ENCODE results near the gene ATP5F1D. TPM values are rescaled to one million over a fixed set of nuclear protein-coding genes. Genes with fewer than 3 reads are reported as not detected.
"Not testable (repeated sequence)": the region's sequence is repeated elsewhere in the genome, so short reads cannot be mapped to it uniquely, and the experiment has no call there.

ATP5F1D gene
- total RNA-seq, result 10 to 100 TPM; 17.4 to 90.8 TPM
- 100 to 1,000 TPM; 198 to 219 TPM for polyA plus RNA-seq (ENCODE audit: insufficient read length in 2 of 2)
- long read RNA-seq, donor 1, transcript ATP5F1D-205 (4 exons, 1,144 nt), result minor isoform, 10 of 196 reads
- long read RNA-seq, donor 1, transcript ATP5F1D-201 (4 exons, 997 nt), result minor isoform, 51 of 196 reads
- long read RNA-seq, donor 1, transcript ATP5F1D-202 (5 exons, 704 nt), result major isoform, 124 of 196 reads
- long read RNA-seq, donor 1, partial matches to known transcripts, result 5 of 196 reads
- long read RNA-seq, donor 1, other reads (novel, unspliced or antisense), result 0 of 196 reads
- long read RNA-seq, donor 2, transcript ATP5F1D-201 (4 exons, 997 nt), result minor isoform, 28 of 96 reads
- long read RNA-seq, donor 2, transcript ATP5F1D-202 (5 exons, 704 nt), result major isoform, 61 of 96 reads
- long read RNA-seq, donor 2, partial matches to known transcripts, result 0 of 96 reads
- long read RNA-seq, donor 2, other reads (novel, unspliced or antisense), result 0 of 96 reads
- long read RNA-seq, donor 3, transcript ATP5F1D-201 (4 exons, 997 nt), result minor isoform, 28 of 142 reads
- long read RNA-seq, donor 3, transcript ATP5F1D-202 (5 exons, 704 nt), result major isoform, 107 of 142 reads
- long read RNA-seq, donor 3, partial matches to known transcripts, result 6 of 142 reads
- long read RNA-seq, donor 3, other reads (novel, unspliced or antisense), result 0 of 142 reads
- long read RNA-seq, donor 4, transcript ATP5F1D-202 (5 exons, 704 nt), result major isoform, 65 of 98 reads
- long read RNA-seq, donor 4, transcript ATP5F1D-201 (4 exons, 997 nt), result minor isoform, 24 of 98 reads
- long read RNA-seq, donor 4, partial matches to known transcripts, result 0 of 98 reads
- long read RNA-seq, donor 4, other reads (novel, unspliced or antisense), result 0 of 98 reads

GRCh38 chr19:1241417-1242095, at the start of gene ATP5F1D:
Gene ATP5F1D, plus strand, starts transcription at chr19:1241751. Its CDS starts 100 bp downstream, at chr19:1241851.
- WGBS (ENCODE audit: insufficient coverage), result under 1% methylated on average over 79 of the region's 79 CpGs
- H3K27ac ChIP-seq (ENCODE audit: low read depth, low read length), result peak within 1 kb of the TSS; percentile 67
- H3K36me3 ChIP-seq (ENCODE audit: control insufficient read depth, insufficient read depth, low read length), result peaks cover 35% of the 10 kb centered on the region
- H3K4me1 ChIP-seq (ENCODE audit: control insufficient read depth, insufficient read depth, low read length), result peaks cover 83% of the 10 kb centered on the region
- H3K4me3 ChIP-seq (ENCODE audit: low read depth, low read length), result peak within 1 kb of the TSS; percentile 60
- DNase-seq (ENCODE audit: low read depth in 4 of 6, low spot score in 6 of 6), result peak in 4 of 6 donors; percentile 85 to 98 (median 93)
- H3K9me3 ChIP-seq (ENCODE audit: control insufficient read depth, insufficient read depth, low read length), result no peaks in the 10 kb centered on the region
- H3K27me3 ChIP-seq (ENCODE audit: control insufficient read depth, insufficient read depth, low read length), result no peaks in the 10 kb centered on the region

GRCh38 chr19:1199531-1199930, 42.0 kb upstream of the ATP5F1D start:
- Histone ChIP-seq H3K27ac (ENCODE audit: low read depth, low read length) (no peak overlapping the region), H3K9me3 (ENCODE audit: control insufficient read depth, insufficient read depth, low read length) (no peaks in the 10 kb centered on the region), H3K27me3 (ENCODE audit: control insufficient read depth, insufficient read depth, low read length) (no peaks in the 10 kb centered on the region), H3K36me3 (ENCODE audit: control insufficient read depth, insufficient read depth, low read length) (no peaks in the 10 kb centered on the region), H3K4me3 (ENCODE audit: low read depth, low read length) (no peak overlapping the region), H3K4me1 (ENCODE audit: control insufficient read depth, insufficient read depth, low read length) (no peaks in the 10 kb centered on the region)
- 77% methylated on average over 10 of the region's 10 CpGs for WGBS (ENCODE audit: insufficient coverage)
- DNase-seq (ENCODE audit: low read depth in 4 of 6, low spot score in 6 of 6), result no peak

- not testable (repeated sequence) for H3K27me3 ChIP-seq (ENCODE audit: control insufficient read depth, insufficient read depth, low read length); H3K36me3 ChIP-seq (ENCODE audit: control insufficient read depth, insufficient read depth, low read length); DNase-seq (ENCODE audit: low read depth in 4 of 6, low spot score in 6 of 6); H3K4me1 ChIP-seq (ENCODE audit: control insufficient read depth, insufficient read depth, low read length); H3K4me3 ChIP-seq (ENCODE audit: low read depth, low read length); H3K27ac ChIP-seq (ENCODE audit: low read depth, low read length); H3K9me3 ChIP-seq (ENCODE audit: control insufficient read depth, insufficient read depth, low read length)
- WGBS (ENCODE audit: insufficient coverage), result 100% methylated on average over 1 of the region's 4 CpGs
These were observed 40.9 kb upstream of the ATP5F1D start for GRCh38 chr19:1200614-1201013.

GRCh38 chr19:1205114-1206099, 36.1 kb upstream of the ATP5F1D start, which contains the start of gene STK11:
Gene STK11, plus strand, starts transcription at chr19:1205778. Its CDS starts 1,136 bp downstream, at chr19:1206914.
- Histone ChIP-seq H3K36me3 (ENCODE audit: control insufficient read depth, insufficient read depth, low read length) (peaks cover 28% of the 10 kb centered on the region), H3K4me1 (ENCODE audit: control insufficient read depth, insufficient read depth, low read length) (peaks cover 47% of the 10 kb centered on the region), H3K4me3 (ENCODE audit: low read depth, low read length) (peak within 1 kb of the TSS; percentile 76), H3K27ac (ENCODE audit: low read depth, low read length) (peak within 1 kb of the TSS; percentile 54), H3K27me3 (ENCODE audit: control insufficient read depth, insufficient read depth, low read length) (no peaks in the 10 kb centered on the region), H3K9me3 (ENCODE audit: control insufficient read depth, insufficient read depth, low read length) (no peaks in the 10 kb centered on the region)
- WGBS (ENCODE audit: insufficient coverage), result 2% methylated on average over 114 of the region's 114 CpGs
- peak; percentile 86 to 99 (median 96) for DNase-seq (ENCODE audit: low read depth in 4 of 6, low spot score in 6 of 6)

GRCh38 chr19:1206150-1206863, 35.2 kb upstream of the ATP5F1D start:
- H3K27ac ChIP-seq (ENCODE audit: low read depth, low read length), result peak overlapping the region; percentile 26
- peak overlapping the region; percentile 76 for H3K4me3 ChIP-seq (ENCODE audit: low read depth, low read length)
- no peaks in the 10 kb centered on the region for H3K27me3 ChIP-seq (ENCODE audit: control insufficient read depth, insufficient read depth, low read length)
- peaks cover 55% of the 10 kb centered on the region for H3K4me1 ChIP-seq (ENCODE audit: control insufficient read depth, insufficient read depth, low read length)
- no peaks in the 10 kb centered on the region for H3K9me3 ChIP-seq (ENCODE audit: control insufficient read depth, insufficient read depth, low read length)
- no peak for DNase-seq (ENCODE audit: low read depth in 4 of 6, low spot score in 6 of 6)
- H3K36me3 ChIP-seq (ENCODE audit: control insufficient read depth, insufficient read depth, low read length), result peaks cover 34% of the 10 kb centered on the region
- WGBS (ENCODE audit: insufficient coverage), result under 1% methylated on average over 78 of the region's 78 CpGs

GRCh38 chr19:1206864-1207450, 34.6 kb upstream of the ATP5F1D start:
- H3K4me3 ChIP-seq (ENCODE audit: low read depth, low read length), result peak overlapping the region; percentile 76
- no peaks in the 10 kb centered on the region for H3K27me3 ChIP-seq (ENCODE audit: control insufficient read depth, insufficient read depth, low read length)
- H3K9me3 ChIP-seq (ENCODE audit: control insufficient read depth, insufficient read depth, low read length), result no peaks in the 10 kb centered on the region
- H3K36me3 ChIP-seq (ENCODE audit: control insufficient read depth, insufficient read depth, low read length), result peaks cover 41% of the 10 kb centered on the region
- peak overlapping the region; percentile 26 for H3K27ac ChIP-seq (ENCODE audit: low read depth, low read length)
- WGBS (ENCODE audit: insufficient coverage), result 1% methylated on average over 35 of the region's 38 CpGs
- DNase-seq (ENCODE audit: low read depth in 4 of 6, low spot score in 6 of 6), result no peak
- H3K4me1 ChIP-seq (ENCODE audit: control insufficient read depth, insufficient read depth, low read length), result peaks cover 62% of the 10 kb centered on the region

- peaks cover 72% of the 10 kb centered on the region for H3K4me1 ChIP-seq (ENCODE audit: control insufficient read depth, insufficient read depth, low read length)
- 78% methylated on average over 9 of the region's 10 CpGs for whole genome bisulfite sequencing (ENCODE audit: insufficient coverage)
- not testable (repeated sequence) for H3K4me3 ChIP-seq (ENCODE audit: low read depth, low read length); H3K27ac ChIP-seq (ENCODE audit: low read depth, low read length); DNase-seq (ENCODE audit: low read depth in 4 of 6, low spot score in 6 of 6); H3K9me3 ChIP-seq (ENCODE audit: control insufficient read depth, insufficient read depth, low read length); H3K27me3 ChIP-seq (ENCODE audit: control insufficient read depth, insufficient read depth, low read length)
- H3K36me3 ChIP-seq (ENCODE audit: control insufficient read depth, insufficient read depth, low read length), result peaks cover 57% of the 10 kb centered on the region
These were observed 32.7 kb upstream of the ATP5F1D start for GRCh38 chr19:1208830-1209229.

- DNase-seq (ENCODE audit: low read depth in 4 of 6, low spot score in 6 of 6), result peak in 1 of 6 donors; percentile 57
- H3K27ac ChIP-seq (ENCODE audit: low read depth, low read length), result peak overlapping the region; percentile 42
- no peaks in the 10 kb centered on the region for H3K27me3 ChIP-seq (ENCODE audit: control insufficient read depth, insufficient read depth, low read length)
- H3K4me3 ChIP-seq (ENCODE audit: low read depth, low read length), result no peak overlapping the region
- WGBS (ENCODE audit: insufficient coverage), result 50% methylated on average over 5 of the region's 13 CpGs
- H3K9me3 ChIP-seq (ENCODE audit: control insufficient read depth, insufficient read depth, low read length), result no peaks in the 10 kb centered on the region
- H3K4me1 ChIP-seq (ENCODE audit: control insufficient read depth, insufficient read depth, low read length), result peaks cover 82% of the 10 kb centered on the region
- peaks cover 70% of the 10 kb centered on the region for H3K36me3 ChIP-seq (ENCODE audit: control insufficient read depth, insufficient read depth, low read length)
These were observed 31.4 kb upstream of the ATP5F1D start for GRCh38 chr19:1210227-1210538.
